ENCODE measurements around the gene FER.

DNA sequence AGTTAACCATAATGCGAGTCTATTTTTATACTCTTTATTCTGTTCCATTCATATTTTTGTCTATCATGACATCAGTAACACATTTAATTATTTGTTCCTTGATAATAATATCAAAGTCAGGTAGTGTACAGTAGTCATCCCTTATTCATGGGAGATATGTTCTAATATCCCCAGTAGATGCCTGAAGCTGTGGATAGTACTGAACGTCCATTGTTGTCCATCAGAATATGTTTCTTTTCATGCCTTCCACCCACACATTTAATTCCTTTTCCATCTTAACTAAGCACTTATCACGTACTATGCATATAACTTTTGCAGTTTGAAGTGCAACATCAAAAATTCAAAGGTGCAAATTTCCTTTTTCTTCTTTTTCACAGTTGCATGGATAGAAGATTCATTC lies 53.6 kb downstream of the FER start:
- no peak for TF ChIP-seq POLR2A (IDR thresholded peaks at IDR 0.05)
- TF ChIP-seq, protein P1, sequence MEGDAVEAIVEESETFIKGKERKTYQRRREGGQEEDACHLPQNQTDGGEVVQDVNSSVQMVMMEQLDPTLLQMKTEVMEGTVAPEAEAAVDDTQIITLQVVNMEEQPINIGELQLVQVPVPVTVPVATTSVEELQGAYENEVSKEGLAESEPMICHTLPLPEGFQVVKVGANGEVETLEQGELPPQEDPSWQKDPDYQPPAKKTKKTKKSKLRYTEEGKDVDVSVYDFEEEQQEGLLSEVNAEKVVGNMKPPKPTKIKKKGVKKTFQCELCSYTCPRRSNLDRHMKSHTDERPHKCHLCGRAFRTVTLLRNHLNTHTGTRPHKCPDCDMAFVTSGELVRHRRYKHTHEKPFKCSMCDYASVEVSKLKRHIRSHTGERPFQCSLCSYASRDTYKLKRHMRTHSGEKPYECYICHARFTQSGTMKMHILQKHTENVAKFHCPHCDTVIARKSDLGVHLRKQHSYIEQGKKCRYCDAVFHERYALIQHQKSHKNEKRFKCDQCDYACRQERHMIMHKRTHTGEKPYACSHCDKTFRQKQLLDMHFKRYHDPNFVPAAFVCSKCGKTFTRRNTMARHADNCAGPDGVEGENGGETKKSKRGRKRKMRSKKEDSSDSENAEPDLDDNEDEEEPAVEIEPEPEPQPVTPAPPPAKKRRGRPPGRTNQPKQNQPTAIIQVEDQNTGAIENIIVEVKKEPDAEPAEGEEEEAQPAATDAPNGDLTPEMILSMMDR (IDR thresholded peaks at IDR 0.05), result no peak
